Measurements from ENCODE around the gene MBNL1.
A peak's percentile ranks its signal among the peaks of the same experiment; 100 is the strongest.

MBNL1 gene

DNA sequence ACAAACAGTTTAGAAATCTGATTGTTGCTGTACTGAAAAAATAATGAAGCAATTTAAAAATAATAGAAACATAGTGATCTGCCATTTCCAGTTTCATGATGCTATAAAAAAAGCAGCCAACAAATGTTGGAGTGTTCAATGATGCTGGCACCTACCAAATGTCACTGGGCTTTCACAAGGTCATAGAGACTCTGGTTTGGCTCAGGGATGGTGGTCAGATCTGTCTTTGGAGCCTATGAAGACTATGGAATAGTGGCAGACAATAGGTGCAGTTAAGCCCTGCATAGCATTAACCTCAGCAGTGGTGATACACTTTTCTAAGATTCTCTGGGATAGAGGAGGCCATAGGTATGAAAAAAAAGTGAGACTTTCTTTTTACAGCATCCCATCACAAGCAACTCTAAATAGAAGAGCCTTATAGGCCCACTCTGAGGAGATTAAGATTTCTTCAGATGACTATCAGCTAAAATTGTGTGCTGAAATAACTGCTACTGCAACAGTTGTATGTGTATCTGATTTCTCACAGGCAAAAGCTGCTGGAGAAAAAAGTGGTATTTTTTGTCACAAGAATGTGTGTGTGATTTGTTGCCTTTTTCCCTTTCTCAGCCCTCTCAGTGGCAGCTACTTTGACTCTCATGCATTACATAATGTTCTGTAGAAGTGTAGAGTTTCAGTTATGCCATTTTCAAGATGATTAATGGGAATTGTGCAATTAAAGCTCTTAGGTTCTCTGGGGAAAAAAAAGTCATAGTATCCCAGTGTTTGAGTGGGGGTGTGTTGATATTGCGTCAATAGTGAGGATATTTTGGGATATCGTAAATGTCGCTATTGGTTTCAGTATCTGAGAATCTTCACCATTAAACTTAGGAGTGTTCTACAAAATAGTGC, 137.4 kb downstream of the MBNL1 start (continued):
- TF ChIP-seq, protein P1, sequence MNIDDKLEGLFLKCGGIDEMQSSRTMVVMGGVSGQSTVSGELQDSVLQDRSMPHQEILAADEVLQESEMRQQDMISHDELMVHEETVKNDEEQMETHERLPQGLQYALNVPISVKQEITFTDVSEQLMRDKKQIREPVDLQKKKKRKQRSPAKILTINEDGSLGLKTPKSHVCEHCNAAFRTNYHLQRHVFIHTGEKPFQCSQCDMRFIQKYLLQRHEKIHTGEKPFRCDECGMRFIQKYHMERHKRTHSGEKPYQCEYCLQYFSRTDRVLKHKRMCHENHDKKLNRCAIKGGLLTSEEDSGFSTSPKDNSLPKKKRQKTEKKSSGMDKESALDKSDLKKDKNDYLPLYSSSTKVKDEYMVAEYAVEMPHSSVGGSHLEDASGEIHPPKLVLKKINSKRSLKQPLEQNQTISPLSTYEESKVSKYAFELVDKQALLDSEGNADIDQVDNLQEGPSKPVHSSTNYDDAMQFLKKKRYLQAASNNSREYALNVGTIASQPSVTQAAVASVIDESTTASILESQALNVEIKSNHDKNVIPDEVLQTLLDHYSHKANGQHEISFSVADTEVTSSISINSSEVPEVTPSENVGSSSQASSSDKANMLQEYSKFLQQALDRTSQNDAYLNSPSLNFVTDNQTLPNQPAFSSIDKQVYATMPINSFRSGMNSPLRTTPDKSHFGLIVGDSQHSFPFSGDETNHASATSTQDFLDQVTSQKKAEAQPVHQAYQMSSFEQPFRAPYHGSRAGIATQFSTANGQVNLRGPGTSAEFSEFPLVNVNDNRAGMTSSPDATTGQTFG (tag by site-specific recombination; IDR thresholded peaks at IDR 0.05; ENCODE audit: borderline replicate concordance): no peak
- TF ChIP-seq GLI2 (tag by site-specific recombination; IDR thresholded peaks at IDR 0.05; ENCODE audit: borderline replicate concordance, low read depth): no peak; the same call in 1 of the 2 replicates
- TF ChIP-seq ZNF571 (tag by site-specific recombination; IDR thresholded peaks at IDR 0.05): no peak
- TF ChIP-seq GFI1B (tag by site-specific recombination; IDR thresholded peaks at IDR 0.05): no peak
- TF ChIP-seq, protein P2, sequence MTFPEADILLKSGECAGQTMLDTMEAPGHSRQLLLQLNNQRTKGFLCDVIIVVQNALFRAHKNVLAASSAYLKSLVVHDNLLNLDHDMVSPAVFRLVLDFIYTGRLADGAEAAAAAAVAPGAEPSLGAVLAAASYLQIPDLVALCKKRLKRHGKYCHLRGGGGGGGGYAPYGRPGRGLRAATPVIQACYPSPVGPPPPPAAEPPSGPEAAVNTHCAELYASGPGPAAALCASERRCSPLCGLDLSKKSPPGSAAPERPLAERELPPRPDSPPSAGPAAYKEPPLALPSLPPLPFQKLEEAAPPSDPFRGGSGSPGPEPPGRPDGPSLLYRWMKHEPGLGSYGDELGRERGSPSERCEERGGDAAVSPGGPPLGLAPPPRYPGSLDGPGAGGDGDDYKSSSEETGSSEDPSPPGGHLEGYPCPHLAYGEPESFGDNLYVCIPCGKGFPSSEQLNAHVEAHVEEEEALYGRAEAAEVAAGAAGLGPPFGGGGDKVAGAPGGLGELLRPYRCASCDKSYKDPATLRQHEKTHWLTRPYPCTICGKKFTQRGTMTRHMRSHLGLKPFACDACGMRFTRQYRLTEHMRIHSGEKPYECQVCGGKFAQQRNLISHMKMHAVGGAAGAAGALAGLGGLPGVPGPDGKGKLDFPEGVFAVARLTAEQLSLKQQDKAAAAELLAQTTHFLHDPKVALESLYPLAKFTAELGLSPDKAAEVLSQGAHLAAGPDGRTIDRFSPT (tag by site-specific recombination; IDR thresholded peaks at IDR 0.05): peak; percentile 79
- TF ChIP-seq PRDM1 (tag by site-specific recombination; IDR thresholded peaks at IDR 0.05): peak; percentile 68; the same call in 1 of the 2 replicates
- peak; percentile 74 for TF ChIP-seq SCRT2 (tag by site-specific recombination; IDR thresholded peaks at IDR 0.05)
- TF ChIP-seq SALL2 (tag by site-specific recombination; IDR thresholded peaks at IDR 0.05; ENCODE audit: borderline replicate concordance): no peak
- no peak for TF ChIP-seq ZNF514 (tag by site-specific recombination; IDR thresholded peaks at IDR 0.05)
- TF ChIP-seq ZNF223 (tag by site-specific recombination; IDR thresholded peaks at IDR 0.05): no peak
- no peak for TF ChIP-seq ZNF473 (tag by site-specific recombination; IDR thresholded peaks at IDR 0.05)
- TF ChIP-seq ZNF157 (tag by site-specific recombination; IDR thresholded peaks at IDR 0.05): no peak
- TF ChIP-seq ZNF423 (tag by site-specific recombination; IDR thresholded peaks at IDR 0.05): 0 out of 2 replicates have a peak, but pooled peaks have one; percentile 9
- peak; percentile 76 for TF ChIP-seq ZNF366 (tag by site-specific recombination; conservative IDR thresholded peaks at IDR 0.05)
- peak; percentile 55; the same call in 1 of the 2 replicates for TF ChIP-seq ZFP69B (tag by site-specific recombination; IDR thresholded peaks at IDR 0.05)
- TF ChIP-seq YY2 (tag by site-specific recombination; IDR thresholded peaks at IDR 0.05): no peak
- TF ChIP-seq, protein P3, sequence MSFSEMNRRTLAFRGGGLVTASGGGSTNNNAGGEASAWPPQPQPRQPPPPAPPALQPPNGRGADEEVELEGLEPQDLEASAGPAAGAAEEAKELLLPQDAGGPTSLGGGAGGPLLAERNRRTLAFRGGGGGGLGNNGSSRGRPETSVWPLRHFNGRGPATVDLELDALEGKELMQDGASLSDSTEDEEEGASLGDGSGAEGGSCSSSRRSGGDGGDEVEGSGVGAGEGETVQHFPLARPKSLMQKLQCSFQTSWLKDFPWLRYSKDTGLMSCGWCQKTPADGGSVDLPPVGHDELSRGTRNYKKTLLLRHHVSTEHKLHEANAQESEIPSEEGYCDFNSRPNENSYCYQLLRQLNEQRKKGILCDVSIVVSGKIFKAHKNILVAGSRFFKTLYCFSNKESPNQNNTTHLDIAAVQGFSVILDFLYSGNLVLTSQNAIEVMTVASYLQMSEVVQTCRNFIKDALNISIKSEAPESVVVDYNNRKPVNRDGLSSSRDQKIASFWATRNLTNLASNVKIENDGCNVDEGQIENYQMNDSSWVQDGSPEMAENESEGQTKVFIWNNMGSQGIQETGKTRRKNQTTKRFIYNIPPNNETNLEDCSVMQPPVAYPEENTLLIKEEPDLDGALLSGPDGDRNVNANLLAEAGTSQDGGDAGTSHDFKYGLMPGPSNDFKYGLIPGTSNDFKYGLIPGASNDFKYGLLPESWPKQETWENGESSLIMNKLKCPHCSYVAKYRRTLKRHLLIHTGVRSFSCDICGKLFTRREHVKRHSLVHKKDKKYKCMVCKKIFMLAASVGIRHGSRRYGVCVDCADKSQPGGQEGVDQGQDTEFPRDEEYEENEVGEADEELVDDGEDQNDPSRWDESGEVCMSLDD (tag by site-specific recombination; IDR thresholded peaks at IDR 0.05): no peak
- TF ChIP-seq, protein P4, sequence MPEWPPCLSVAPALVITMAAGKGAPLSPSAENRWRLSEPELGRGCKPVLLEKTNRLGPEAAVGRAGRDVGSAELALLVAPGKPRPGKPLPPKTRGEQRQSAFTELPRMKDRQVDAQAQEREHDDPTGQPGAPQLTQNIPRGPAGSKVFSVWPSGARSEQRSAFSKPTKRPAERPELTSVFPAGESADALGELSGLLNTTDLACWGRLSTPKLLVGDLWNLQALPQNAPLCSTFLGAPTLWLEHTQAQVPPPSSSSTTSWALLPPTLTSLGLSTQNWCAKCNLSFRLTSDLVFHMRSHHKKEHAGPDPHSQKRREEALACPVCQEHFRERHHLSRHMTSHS (tag by site-specific recombination; IDR thresholded peaks at IDR 0.05): no peak
- TF ChIP-seq, protein P5, sequence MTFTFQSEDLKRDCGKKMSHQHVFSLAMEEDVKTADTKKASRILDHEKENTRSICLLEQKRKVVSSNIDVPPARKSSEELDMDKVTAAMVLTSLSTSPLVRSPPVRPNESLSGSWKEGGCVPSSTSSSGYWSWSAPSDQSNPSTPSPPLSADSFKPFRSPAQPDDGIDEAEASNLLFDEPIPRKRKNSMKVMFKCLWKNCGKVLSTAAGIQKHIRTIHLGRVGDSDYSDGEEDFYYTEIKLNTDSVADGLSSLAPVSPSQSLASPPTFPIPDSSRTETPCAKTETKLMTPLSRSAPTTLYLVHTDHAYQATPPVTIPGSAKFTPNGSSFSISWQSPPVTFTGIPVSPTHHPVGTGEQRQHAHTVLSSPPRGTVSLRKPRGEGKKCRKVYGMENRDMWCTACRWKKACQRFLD (tag by site-specific recombination; IDR thresholded peaks at IDR 0.05): no peak
- 0 out of 2 replicates have a peak, but pooled peaks have one; percentile 29 for TF ChIP-seq ZNF394 (tag by site-specific recombination; IDR thresholded peaks at IDR 0.05; ENCODE audit: borderline replicate concordance)
- TF ChIP-seq, protein P6, sequence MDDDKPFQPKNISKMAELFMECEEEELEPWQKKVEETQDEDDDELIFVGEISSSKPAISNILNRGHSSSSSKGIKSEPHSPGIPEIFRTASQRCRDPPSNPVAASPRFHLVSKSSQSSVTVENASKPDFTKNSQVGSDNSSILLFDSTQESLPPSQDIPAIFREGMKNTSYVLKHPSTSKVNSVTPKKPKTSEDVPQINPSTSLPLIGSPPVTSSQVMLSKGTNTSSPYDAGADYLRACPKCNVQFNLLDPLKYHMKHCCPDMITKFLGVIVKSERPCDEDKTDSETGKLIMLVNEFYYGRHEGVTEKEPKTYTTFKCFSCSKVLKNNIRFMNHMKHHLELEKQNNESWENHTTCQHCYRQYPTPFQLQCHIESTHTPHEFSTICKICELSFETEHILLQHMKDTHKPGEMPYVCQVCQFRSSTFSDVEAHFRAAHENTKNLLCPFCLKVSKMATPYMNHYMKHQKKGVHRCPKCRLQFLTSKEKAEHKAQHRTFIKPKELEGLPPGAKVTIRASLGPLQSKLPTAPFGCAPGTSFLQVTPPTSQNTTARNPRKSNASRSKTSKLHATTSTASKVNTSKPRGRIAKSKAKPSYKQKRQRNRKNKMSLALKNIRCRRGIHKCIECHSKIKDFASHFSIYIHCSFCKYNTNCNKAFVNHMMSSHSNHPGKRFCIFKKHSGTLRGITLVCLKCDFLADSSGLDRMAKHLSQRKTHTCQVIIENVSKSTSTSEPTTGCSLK (tag by site-specific recombination; IDR thresholded peaks at IDR 0.05): no peak
- TF ChIP-seq ZNF354C (tag by site-specific recombination; IDR thresholded peaks at IDR 0.05; ENCODE audit: borderline replicate concordance, low read depth): no peak
- peak; percentile 93 for TF ChIP-seq ZNF629 (tag by site-specific recombination; IDR thresholded peaks at IDR 0.05)
- no peak; the same call in 1 of the 2 replicates for TF ChIP-seq REPIN1 (tag by site-specific recombination; IDR thresholded peaks at IDR 0.05; ENCODE audit: low read depth)
- TF ChIP-seq ZNF48 (tag by site-specific recombination; IDR thresholded peaks at IDR 0.05): no peak
- no peak for TF ChIP-seq HOXD13 (CRISPR knock-in tag; IDR thresholded peaks at IDR 0.05; ENCODE audit: borderline replicate concordance)
- no peak for TF ChIP-seq RBAK (tag by site-specific recombination; IDR thresholded peaks at IDR 0.05)
- no peak for TF ChIP-seq ZNF175 (tag by site-specific recombination; IDR thresholded peaks at IDR 0.05)

All from HEK293 (cell line).